ENCODE results near the gene RRP1B.
"Not testable (repeated sequence)": the region's sequence is repeated elsewhere in the genome, so short reads cannot be mapped to it uniquely, and the experiment has no call there.

The RRP1B gene

GRCh38 chr21:43640400-43640799 is 19.0 kb upstream of the RRP1B start:
- no peak for DNase-seq (ENCODE audit: low read depth in 1 of 2, low spot score in 1 of 2)

- no peak for DNase-seq (ENCODE audit: low read depth in 1 of 2, low spot score in 1 of 2)
These were observed 16.2 kb upstream of the RRP1B start for GRCh38 chr21:43643193-43643592.

- no peak for DNase-seq (ENCODE audit: low read depth in 1 of 2, low spot score in 1 of 2)
These were observed 15.3 kb upstream of the RRP1B start for GRCh38 chr21:43644071-43644470.

GRCh38 chr21:43644609-43645008 is 14.8 kb upstream of the RRP1B start:
- DNase-seq (ENCODE audit: low read depth in 1 of 2, low spot score in 1 of 2): no peak

GRCh38 chr21:43645136-43645891 is 14.0 kb upstream of the RRP1B start:
- no peak for DNase-seq (ENCODE audit: low read depth in 1 of 2, low spot score in 1 of 2)

GRCh38 chr21:43645976-43646375 is 13.4 kb upstream of the RRP1B start:
- no peak for DNase-seq (ENCODE audit: low read depth in 1 of 2, low spot score in 1 of 2)

GRCh38 chr21:43646550-43647260 is 12.7 kb upstream of the RRP1B start:
- peak; percentile 69 to 72 for DNase-seq (ENCODE audit: low read depth in 1 of 2, low spot score in 1 of 2)

- DNase-seq (ENCODE audit: low read depth in 1 of 2, low spot score in 1 of 2): no peak
These were observed 11.2 kb upstream of the RRP1B start for GRCh38 chr21:43648171-43648570.

- not testable (repeated sequence) for DNase-seq (ENCODE audit: low read depth in 1 of 2, low spot score in 1 of 2)
These were observed 7.4 kb upstream of the RRP1B start for GRCh38 chr21:43651926-43652325.

- DNase-seq (ENCODE audit: low read depth in 1 of 2, low spot score in 1 of 2): no peak
These were observed 6.7 kb upstream of the RRP1B start for GRCh38 chr21:43652616-43653015.

GRCh38 chr21:43653626-43654025 is 5.7 kb upstream of the RRP1B start:
- DNase-seq (ENCODE audit: low read depth in 1 of 2, low spot score in 1 of 2): no peak

- no peak for DNase-seq (ENCODE audit: low read depth in 1 of 2, low spot score in 1 of 2)
These were observed 4.4 kb upstream of the RRP1B start for GRCh38 chr21:43654806-43655489.

- DNase-seq (ENCODE audit: low read depth in 1 of 2, low spot score in 1 of 2): no peak
These were observed 1.8 kb upstream of the RRP1B start for GRCh38 chr21:43657355-43658087.

GRCh38 chr21:43658088-43658741 is 1.1 kb upstream of the RRP1B start:
- DNase-seq (ENCODE audit: low read depth in 1 of 2, low spot score in 1 of 2): no peak

GRCh38 chr21:43658769-43659135 is 608 bp upstream of the RRP1B start:
- DNase-seq (ENCODE audit: low read depth in 1 of 2, low spot score in 1 of 2): no peak

GRCh38 chr21:43662286-43662685 is 2.9 kb downstream of the RRP1B start:
- no peak for DNase-seq (ENCODE audit: low read depth in 1 of 2, low spot score in 1 of 2)

GRCh38 chr21:43663033-43663432 is 3.7 kb downstream of the RRP1B start:
- DNase-seq (ENCODE audit: low read depth in 1 of 2, low spot score in 1 of 2): no peak

- no peak for DNase-seq (ENCODE audit: low read depth in 1 of 2, low spot score in 1 of 2)
These were observed 5.0 kb downstream of the RRP1B start for GRCh38 chr21:43664358-43664757.

GRCh38 chr21:43665879-43666278 is 6.5 kb downstream of the RRP1B start:
- DNase-seq (ENCODE audit: low read depth in 1 of 2, low spot score in 1 of 2): no peak

GRCh38 chr21:43667191-43667904 is 8.0 kb downstream of the RRP1B start:
- no peak for DNase-seq (ENCODE audit: low read depth in 1 of 2, low spot score in 1 of 2)

Data from stimulated activated CD4-positive, alpha-beta T cell treated with anti-CD3 and anti-CD28 coated beads, Interleukin-15, amount 100 ng/mL, for 1 hour (primary cell).